Measurements from ENCODE around the gene NPRL2. TPM values are rescaled to one million over a fixed set of nuclear protein-coding genes. Genes with fewer than 3 reads are reported as not detected.
A peak's percentile ranks its signal among the peaks of the same experiment; 100 is the strongest.

Gene NPRL2
- total and polyA plus RNA-seq, 2 of the 13 experiments (the other 11 are each of a cell fraction or from before 2014, with no cell fraction given) = 30.6 to 51.4 TPM

DNA sequence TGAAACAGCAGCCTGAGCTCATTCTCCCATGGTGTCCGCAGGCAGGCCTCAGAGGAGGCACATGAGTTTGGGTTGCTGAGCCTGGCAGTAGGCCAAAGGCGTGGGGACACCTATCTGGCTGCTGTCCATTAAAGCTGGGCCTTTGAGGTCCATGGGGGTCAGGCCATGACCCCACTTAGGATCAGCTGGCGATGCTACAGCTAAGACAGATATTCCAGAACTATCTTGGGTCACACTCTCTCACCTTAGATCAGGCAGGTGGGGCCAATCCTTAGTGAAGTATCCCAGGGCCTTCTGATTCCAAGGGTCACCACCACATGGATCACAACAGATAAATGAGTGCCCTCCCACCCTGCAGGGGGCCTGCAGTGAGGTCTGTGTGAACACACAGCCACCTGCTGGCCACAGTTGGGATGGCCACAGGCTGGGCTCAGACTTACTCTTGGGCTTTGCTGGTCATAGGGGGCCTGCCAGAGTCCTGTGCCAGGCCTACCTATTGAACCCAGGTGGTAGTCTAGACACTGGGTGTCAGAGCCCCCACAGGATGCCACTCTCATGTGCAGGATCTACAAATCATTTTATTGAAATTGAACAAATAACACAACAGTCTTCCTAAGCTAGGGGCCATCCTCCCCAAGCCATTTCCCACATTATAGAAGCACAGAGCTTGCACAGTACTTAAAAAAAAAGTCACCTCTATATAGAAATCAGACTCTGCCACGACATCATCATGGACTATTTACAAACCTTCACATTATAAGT lies 26.0 kb downstream of the NPRL2 start (continued):
- TF ChIP-seq ZNF850 (CRISPR knock-in tag; conservative IDR thresholded peaks at IDR 0.05) (no peak), RARA (CRISPR knock-in tag; IDR thresholded peaks at IDR 0.05) (0 out of 2 replicates have a peak, but pooled peaks have one; percentile 21), ZNF556 (CRISPR knock-in tag; IDR thresholded peaks at IDR 0.05; ENCODE audit: borderline replicate concordance) (0 out of 2 replicates have a peak, but pooled peaks have one; percentile 45), ZIK1 (CRISPR knock-in tag; IDR thresholded peaks at IDR 0.05; ENCODE audit: borderline replicate concordance, low read depth) (no peak), ZBTB3 (CRISPR knock-in tag; IDR thresholded peaks at IDR 0.05; ENCODE audit: borderline replicate concordance, low read depth) (no peak), NR2F1 (CRISPR knock-in tag; IDR thresholded peaks at IDR 0.05) (peak in 1 of 2 experiments; percentile 65; a peak in 2 of 4 replicates), POGZ (CRISPR knock-in tag; IDR thresholded peaks at IDR 0.05) (0 out of 2 replicates have a peak, but pooled peaks have one; percentile 35), ZBTB7A (CRISPR knock-in tag; IDR thresholded peaks at IDR 0.05) (peak; percentile 88), SRSF1 (optimal IDR thresholded peaks at IDR 0.05; ENCODE audit: low read depth, low read length) (no peak), NAIF1 (CRISPR knock-in tag; IDR thresholded peaks at IDR 0.05; ENCODE audit: borderline replicate concordance) (no peak), PRPF4 (IDR thresholded peaks at IDR 0.05; ENCODE audit: low read depth, low read length, poor library complexity, severe bottlenecking) (no peak), ZNF672 (CRISPR knock-in tag; IDR thresholded peaks at IDR 0.05) (no peak)
- TF ChIP-seq, protein P1, sequence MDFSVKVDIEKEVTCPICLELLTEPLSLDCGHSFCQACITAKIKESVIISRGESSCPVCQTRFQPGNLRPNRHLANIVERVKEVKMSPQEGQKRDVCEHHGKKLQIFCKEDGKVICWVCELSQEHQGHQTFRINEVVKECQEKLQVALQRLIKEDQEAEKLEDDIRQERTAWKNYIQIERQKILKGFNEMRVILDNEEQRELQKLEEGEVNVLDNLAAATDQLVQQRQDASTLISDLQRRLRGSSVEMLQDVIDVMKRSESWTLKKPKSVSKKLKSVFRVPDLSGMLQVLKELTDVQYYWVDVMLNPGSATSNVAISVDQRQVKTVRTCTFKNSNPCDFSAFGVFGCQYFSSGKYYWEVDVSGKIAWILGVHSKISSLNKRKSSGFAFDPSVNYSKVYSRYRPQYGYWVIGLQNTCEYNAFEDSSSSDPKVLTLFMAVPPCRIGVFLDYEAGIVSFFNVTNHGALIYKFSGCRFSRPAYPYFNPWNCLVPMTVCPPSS (IDR thresholded peaks at IDR 0.05) = no peak
- TF ChIP-seq, protein P2, sequence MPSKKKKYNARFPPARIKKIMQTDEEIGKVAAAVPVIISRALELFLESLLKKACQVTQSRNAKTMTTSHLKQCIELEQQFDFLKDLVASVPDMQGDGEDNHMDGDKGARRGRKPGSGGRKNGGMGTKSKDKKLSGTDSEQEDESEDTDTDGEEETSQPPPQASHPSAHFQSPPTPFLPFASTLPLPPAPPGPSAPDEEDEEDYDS (CRISPR knock-in tag; IDR thresholded peaks at IDR 0.05) = peak; percentile 18; the same call in 1 of the 2 replicates
- TF ChIP-seq, protein P3, sequence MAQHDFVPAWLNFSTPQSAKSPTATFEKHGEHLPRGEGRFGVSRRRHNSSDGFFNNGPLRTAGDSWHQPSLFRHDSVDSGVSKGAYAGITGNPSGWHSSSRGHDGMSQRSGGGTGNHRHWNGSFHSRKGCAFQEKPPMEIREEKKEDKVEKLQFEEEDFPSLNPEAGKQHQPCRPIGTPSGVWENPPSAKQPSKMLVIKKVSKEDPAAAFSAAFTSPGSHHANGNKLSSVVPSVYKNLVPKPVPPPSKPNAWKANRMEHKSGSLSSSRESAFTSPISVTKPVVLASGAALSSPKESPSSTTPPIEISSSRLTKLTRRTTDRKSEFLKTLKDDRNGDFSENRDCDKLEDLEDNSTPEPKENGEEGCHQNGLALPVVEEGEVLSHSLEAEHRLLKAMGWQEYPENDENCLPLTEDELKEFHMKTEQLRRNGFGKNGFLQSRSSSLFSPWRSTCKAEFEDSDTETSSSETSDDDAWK (CRISPR knock-in tag; IDR thresholded peaks at IDR 0.05) = no peak
- TF ChIP-seq, protein P4, sequence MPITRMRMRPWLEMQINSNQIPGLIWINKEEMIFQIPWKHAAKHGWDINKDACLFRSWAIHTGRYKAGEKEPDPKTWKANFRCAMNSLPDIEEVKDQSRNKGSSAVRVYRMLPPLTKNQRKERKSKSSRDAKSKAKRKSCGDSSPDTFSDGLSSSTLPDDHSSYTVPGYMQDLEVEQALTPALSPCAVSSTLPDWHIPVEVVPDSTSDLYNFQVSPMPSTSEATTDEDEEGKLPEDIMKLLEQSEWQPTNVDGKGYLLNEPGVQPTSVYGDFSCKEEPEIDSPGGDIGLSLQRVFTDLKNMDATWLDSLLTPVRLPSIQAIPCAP (CRISPR knock-in tag; IDR thresholded peaks at IDR 0.05; ENCODE audit: low read depth) = 0 out of 2 replicates have a peak, but pooled peaks have one; percentile 32
- TF ChIP-seq, protein P5, sequence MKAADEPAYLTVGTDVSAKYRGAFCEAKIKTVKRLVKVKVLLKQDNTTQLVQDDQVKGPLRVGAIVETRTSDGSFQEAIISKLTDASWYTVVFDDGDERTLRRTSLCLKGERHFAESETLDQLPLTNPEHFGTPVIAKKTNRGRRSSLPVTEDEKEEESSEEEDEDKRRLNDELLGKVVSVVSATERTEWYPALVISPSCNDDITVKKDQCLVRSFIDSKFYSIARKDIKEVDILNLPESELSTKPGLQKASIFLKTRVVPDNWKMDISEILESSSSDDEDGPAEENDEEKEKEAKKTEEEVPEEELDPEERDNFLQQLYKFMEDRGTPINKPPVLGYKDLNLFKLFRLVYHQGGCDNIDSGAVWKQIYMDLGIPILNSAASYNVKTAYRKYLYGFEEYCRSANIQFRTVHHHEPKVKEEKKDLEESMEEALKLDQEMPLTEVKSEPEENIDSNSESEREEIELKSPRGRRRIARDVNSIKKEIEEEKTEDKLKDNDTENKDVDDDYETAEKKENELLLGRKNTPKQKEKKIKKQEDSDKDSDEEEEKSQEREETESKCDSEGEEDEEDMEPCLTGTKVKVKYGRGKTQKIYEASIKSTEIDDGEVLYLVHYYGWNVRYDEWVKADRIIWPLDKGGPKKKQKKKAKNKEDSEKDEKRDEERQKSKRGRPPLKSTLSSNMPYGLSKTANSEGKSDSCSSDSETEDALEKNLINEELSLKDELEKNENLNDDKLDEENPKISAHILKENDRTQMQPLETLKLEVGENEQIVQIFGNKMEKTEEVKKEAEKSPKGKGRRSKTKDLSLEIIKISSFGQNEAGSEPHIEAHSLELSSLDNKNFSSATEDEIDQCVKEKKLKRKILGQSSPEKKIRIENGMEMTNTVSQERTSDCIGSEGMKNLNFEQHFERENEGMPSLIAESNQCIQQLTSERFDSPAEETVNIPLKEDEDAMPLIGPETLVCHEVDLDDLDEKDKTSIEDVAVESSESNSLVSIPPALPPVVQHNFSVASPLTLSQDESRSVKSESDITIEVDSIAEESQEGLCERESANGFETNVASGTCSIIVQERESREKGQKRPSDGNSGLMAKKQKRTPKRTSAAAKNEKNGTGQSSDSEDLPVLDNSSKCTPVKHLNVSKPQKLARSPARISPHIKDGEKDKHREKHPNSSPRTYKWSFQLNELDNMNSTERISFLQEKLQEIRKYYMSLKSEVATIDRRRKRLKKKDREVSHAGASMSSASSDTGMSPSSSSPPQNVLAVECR (CRISPR knock-in tag; IDR thresholded peaks at IDR 0.05; ENCODE audit: borderline replicate concordance) = peak; percentile 64; the same call in 1 of the 2 replicates

Data from HepG2 (cell line).